K562 (cell line): ENCODE data around the gene SLC26A3. TPM values are rescaled to one million over a fixed set of nuclear protein-coding genes. Genes with fewer than 3 reads are reported as not detected.

Source experiments
- ATAC-seq: fragments of 200-7000 bp; cut with Tn5 transposase; 3 replicates; pipeline ENCODE4 v1.9.1; 2020; ENCODE audit warnings: moderate library complexity
- BruUV-seq: library from RNA; stranded (reverse); fragments of 400-500 nt; replicated peaks from 2 replicates; lab custom pipeline; 2021; lab: Mats Ljungman, UMichigan
- CTCF ChIA-PET: fragments of 300-600 bp; formaldehyde crosslinking; extraction: SDS; loops from one replicate; lab custom pipeline; 2021; ENCODE audit warnings: low intra/inter-chr PET ratio; lab: Yijun Ruan, JAX
- POLR2A ChIA-PET: fragments of 300-600, 350-650 bp; sonication (Branson Sonifier 250); formaldehyde crosslinking; extraction: SDS; loops from one replicate; lab custom pipeline; 2021; ENCODE audit warnings: antibody characterized with exemption, inconsistent platforms; lab: Yijun Ruan, JAX
- DNase-seq, 4 experiments: peaks; one replicate each; pipeline versions ENCODE4 v3.0.0 to v3.0.0-alpha.2; 2011 to 2018; ENCODE audit warnings: low spot score in 3 of 4, mixed read lengths in 3 of 4; ENCODE audit errors: extremely low read depth in 1 of 4
- FAIRE-seq: peaks from 2 replicates; lab custom pipeline; 2011; peaks lifted over from hg19 to GRCh38; lab: Jason Lieb, UNC
- H2AFZ ChIP-seq: 2 replicates; pipeline ENCODE4 v1.6.0; 2011; ENCODE audit warnings: low read depth, low read length, control low read depth, inconsistent platforms
- H3K27ac ChIP-seq: fragments of 200-600 bp; 3 replicates; pipeline ENCODE4 v1.8.0; 2011; ENCODE audit warnings: low read depth, mild to moderate bottlenecking, control low read depth, inconsistent platforms, low read length, moderate library complexity, mixed read lengths; ENCODE audit errors: extremely low read depth
- H3K27me3 ChIP-seq, 2 experiments: fragments of 300-600 bp in 1 of 2; 2 replicates in 1 of 2; 3 replicates in 1 of 2; pipeline versions ENCODE4 v1.6.0 to v1.8.0; 2011; ENCODE audit warnings: inconsistent platforms in 2 of 2, low read length in 2 of 2, mild to moderate bottlenecking in 1 of 2, mixed read lengths in 1 of 2, moderate library complexity in 1 of 2; ENCODE audit not compliant: control insufficient read depth in 2 of 2, insufficient read depth in 2 of 2
- H3K36me3 ChIP-seq: fragments of 300-600 bp; 3 replicates; pipeline ENCODE4 v1.8.0; 2011; ENCODE audit warnings: mild to moderate bottlenecking, low read length, inconsistent platforms; ENCODE audit not compliant: control insufficient read depth, insufficient read depth
- H3K4me1 ChIP-seq, 2 experiments: fragments of 200-600 bp in 1 of 2; replicated peaks in 1 of 2; 2 replicates in 1 of 2; 3 replicates in 1 of 2; pipeline versions ENCODE4 v1.5.1 to v1.8.0; 2011; ENCODE audit warnings: inconsistent platforms in 2 of 2, low read length in 2 of 2, mild to moderate bottlenecking in 1 of 2, mixed read lengths in 1 of 2, moderate library complexity in 1 of 2; ENCODE audit not compliant: control insufficient read depth in 2 of 2, insufficient read depth in 2 of 2
- H3K4me2 ChIP-seq: 2 replicates; pipeline ENCODE4 v1.6.1; 2011; ENCODE audit warnings: low read length, control low read depth, inconsistent platforms, mixed read lengths; ENCODE audit not compliant: insufficient read depth
- H3K4me3 ChIP-seq: fragments of 200-600 bp; sonication (generic), shearing (Covaris generic); 2 replicates; pipeline ENCODE4 v1.5.1; 2016; ENCODE audit warnings: control low read depth, inconsistent platforms
- H3K79me2 ChIP-seq: fragments of 200-600 bp; 3 replicates; pipeline ENCODE4 v1.8.0; 2011; ENCODE audit warnings: low read length, inconsistent platforms; ENCODE audit not compliant: control insufficient read depth, insufficient read depth
- H3K9ac ChIP-seq, 2 experiments: 2 replicates each; pipeline versions ENCODE4 v1.6.0 to v1.6.1; 2011; ENCODE audit warnings: low read depth in 2 of 2, low read length in 2 of 2, control low read depth in 1 of 2, inconsistent platforms in 1 of 2, mild to moderate bottlenecking in 1 of 2, mixed read lengths in 1 of 2; ENCODE audit not compliant: insufficient read depth in 1 of 2
- H3K9me1 ChIP-seq: one replicate; pipeline ENCODE4 v1.6.0; 2011; ENCODE audit warnings: inconsistent platforms, mild to moderate bottlenecking, low read length, moderate library complexity; ENCODE audit not compliant: control insufficient read depth, insufficient read depth
- H3K9me3 ChIP-seq: replicated peaks from 2 replicates; pipeline ENCODE4 v1.5.1; 2011; ENCODE audit warnings: low read depth, low read length, inconsistent platforms; ENCODE audit not compliant: control insufficient read depth, insufficient read depth
- H4K20me1 ChIP-seq: replicated peaks from 2 replicates; pipeline ENCODE4 v1.6.1; 2011; ENCODE audit warnings: low read length, inconsistent platforms, mixed read lengths; ENCODE audit not compliant: control insufficient read depth, insufficient read depth
- CBFA2T2 ChIP-seq: fragments of 450-650 bp; conservative IDR thresholded peaks from 2 replicates; pipeline ENCODE4 v1.6.1; 2017; ENCODE audit warnings: mild to moderate bottlenecking
- CSDE1 ChIP-seq, 2 experiments: fragments of 450-650 bp; IDR thresholded peaks; 2 replicates each; pipeline ENCODE4 v1.6.1; 2016; ENCODE audit warnings: mild to moderate bottlenecking in 1 of 2
- HNRNPK ChIP-seq: fragments of 200-400 bp; formaldehyde crosslinking; IDR thresholded peaks from one replicate; pipeline ENCODE4 v1.6.1; 2018; ENCODE audit warnings: mild to moderate bottlenecking, low read depth, low read length; ENCODE audit not compliant: poor library complexity, severe bottlenecking
- HNRNPLL ChIP-seq: fragments of 200-400 bp; formaldehyde crosslinking; IDR thresholded peaks from 2 replicates; pipeline ENCODE4 v1.6.1; 2017; ENCODE audit warnings: low read length, low read depth, mild to moderate bottlenecking; ENCODE audit not compliant: poor library complexity, severe bottlenecking
- NCOA2 ChIP-seq, 2 experiments: fragments of 450-650 bp; IDR thresholded peaks; 2 replicates each; pipeline ENCODE4 v1.6.1; 2018; ENCODE audit warnings: mild to moderate bottlenecking in 2 of 2, moderate library complexity in 1 of 2; ENCODE audit not compliant: partially characterized antibody in 2 of 2
- NCOA6 ChIP-seq: fragments of 450-650 bp; IDR thresholded peaks from 2 replicates; pipeline ENCODE4 v1.6.1; 2017; ENCODE audit warnings: mild to moderate bottlenecking
- PCBP2 ChIP-seq: fragments of 200-400 bp; formaldehyde crosslinking; IDR thresholded peaks from 2 replicates; pipeline ENCODE4 v1.6.1; 2018; ENCODE audit warnings: low read length, low read depth, mild to moderate bottlenecking, moderate library complexity; ENCODE audit not compliant: poor library complexity, severe bottlenecking
- POLR2A ChIP-seq: fragments of 450-650 bp; conservative IDR thresholded peaks from 2 replicates; pipeline ENCODE4 v1.6.1; 2016
- RBFOX2 ChIP-seq: fragments of 200-400 bp; formaldehyde crosslinking; IDR thresholded peaks from 2 replicates; pipeline ENCODE4 v1.6.1; 2017; ENCODE audit warnings: low read depth, mild to moderate bottlenecking, low read length, moderate library complexity
- RHOXF2B ChIP-seq: fragments of 250-450 bp; sonication (Bioruptor Pico); conservative IDR thresholded peaks from 2 replicates; pipeline ENCODE4 v1.5.1; 2021
- TOE1 ChIP-seq, 2 experiments: fragments of 450-650 bp in 1 of 2; sonication (generic) in 1 of 2; formaldehyde crosslinking in 1 of 2; IDR thresholded peaks; 2 replicates each; pipeline versions ENCODE4 v1.7.1 to v1.8.0; 2016 to 2022; ENCODE audit warnings: borderline replicate concordance in 2 of 2, mild to moderate bottlenecking in 2 of 2, antibody characterized with exemption in 1 of 2, inconsistent platforms in 1 of 2, low read depth in 1 of 2, missing genetic modification reagents in 1 of 2, moderate library complexity in 1 of 2
- WGBS: fragments of 100-300 bp; shearing (Covaris generic); methylation state at CpG from one replicate; pipeline ENCODE4 v1.1.6; 2016; ENCODE audit warnings: low coverage, mixed read lengths; ENCODE audit not compliant: insufficient coverage; ENCODE audit errors: missing lambda C conversion rate; 5-methylcytosine and 5-hydroxymethylcytosine counted together
- in situ Hi-C: fragments of 300-500 bp; cut with MboI; formaldehyde crosslinking; loops from 4 replicates; pipeline ENCODE4 v1.15.0; 2018; ENCODE audit warnings: inconsistent platforms, mixed read lengths
- intact Hi-C: fragments of 100-400 bp; cut with micrococcal nuclease; formaldehyde crosslinking; loops from 2 replicates; pipeline ENCODE4 v1.14.2; 2022
- polyA plus RNA-seq, 8 experiments: library from polyadenylated mRNA; depleted of rRNA in 4 of 8; stranded (reverse) in 5 of 8; unstranded in 3 of 8; fragments of >200 nt; fragmentation: Nextera tagmentation in 2 of 8; fragmentation: Illumina TruSeq in 1 of 8; extraction: Ambion mirVana in 2 of 8; extraction: Trizol in 1 of 8; gene quantifications; 2 replicates each; pipeline versions ENCODE4 v1.2.1 to v1.2.3, GENCODE V29; 2011 to 2014; ENCODE audit warnings: inconsistent platforms in 1 of 8, missing spikeins in 1 of 8
- total RNA-seq, 7 experiments: library from RNA; depleted of rRNA in 6 of 7; stranded (reverse); fragments of >200 nt in 6 of 7; fragmentation: Illumina TruSeq in 2 of 7; extraction: Trizol in 2 of 7; gene quantifications; 2 replicates each; pipeline versions ENCODE4 v1.2.1 to v1.2.3, GENCODE V29; 2011 to 2021; ENCODE audit warnings: low replicate concordance in 1 of 7

SLC26A3 gene
- total and polyA plus RNA-seq, 9 of the 15 experiments (the other 6 are each of a cell fraction or from before 2014, with no cell fraction given): 0.86 TPM; not detected in 8

GRCh38 chr7:107847168-107847835 is 44.3 kb upstream of the SLC26A3 start:
- Histone ChIP-seq H3K9me1 (no peaks in the 10 kb centered on the region), H3K79me2 (no peaks in the 10 kb centered on the region), H3K27ac (no peak overlapping the region), H2AFZ (no peak overlapping the region), H4K20me1 (no peaks in the 10 kb centered on the region), H3K27me3 (peaks cover 0 to 11% of the 10 kb centered on the region in 2 experiments; a peak in 3 of 5 replicates), H3K4me2 (no peak overlapping the region), H3K4me3 (no peak overlapping the region), H3K36me3 (no peaks in the 10 kb centered on the region), H3K9ac (no peak overlapping the region), H3K9me3 (no peaks in the 10 kb centered on the region), H3K4me1 (peaks cover 0 to 4% of the 10 kb centered on the region in 2 experiments; a peak in 2 of 5 replicates)
- no TSS peak for BruUV-seq
- intact Hi-C loops: no loop called here
- no peak for FAIRE-seq
- DNase-seq: no peak
- WGBS: 56% methylated on average over 18 of the region's 18 CpGs
- ChIA-PET POLR2A (interaction anchor here (0.6 to 1.6 kb wide), 3 partner anchors 13 to 54 kb away, joined by 3 to 4 read pairs (median 3); no protein-coding TSS in a partner anchor), CTCF (no interaction called here)
- no peak for ATAC-seq
- TF ChIP-seq PCBP2 (peak; percentile 51), HNRNPLL (no peak), POLR2A (no peak), RBFOX2 (no peak), TOE1 (IDR thresholded peaks at IDR 0.05; ENCODE audit: borderline replicate concordance) (no peak), TOE1 (CRISPR knock-in tag; IDR thresholded peaks at IDR 0.05; ENCODE audit: borderline replicate concordance, low read depth) (no peak), HNRNPK (peak; percentile 37), RHOXF2B (CRISPR knock-in tag) (no peak), CBFA2T2 (no peak), NCOA2 (IDR thresholded peaks at IDR 0.05; ENCODE audit: partially characterized antibody in 2 of 2) (no peak), NCOA6 (no peak), CSDE1 (IDR thresholded peaks at IDR 0.05) (no peak)
- in situ Hi-C loops: no loop called here
